Muscle of back (tissue), 13 donors: ENCODE data around the gene NAMPT. TPM values are rescaled to one million over a fixed set of nuclear protein-coding genes. Genes with fewer than 3 reads are reported as not detected.
"Not testable (repeated sequence)": the region's sequence is repeated elsewhere in the genome, so short reads cannot be mapped to it uniquely, and the experiment has no call there.

Source experiments
- DNase-seq, 3 donors: peaks; one replicate each; pipeline versions ENCODE4 v3.0.0 to v3.0.0-alpha.2; 2013
- long read RNA-seq, 9 donors: transcript quantifications; one replicate each; lab custom pipeline, GENCODE V29; 2026
- polyA plus RNA-seq, 10 donors: library from polyadenylated mRNA; unstranded; fragments of 120-200 nt; gene quantifications; one replicate each; pipeline ENCODE4 v1.2.1, GENCODE V29; 2013; ENCODE audit not compliant: insufficient read length in 10 of 10

The NAMPT gene
- 10 to 100 TPM; 17.7 to 27.3 (median 21.2) TPM for polyA plus RNA-seq
- long read RNA-seq, donor 1, full-length matches to known transcripts, result 4 of 4 reads
- long read RNA-seq, donor 1, partial matches to known transcripts, result 0 of 4 reads
- long read RNA-seq, donor 1, other reads (novel, unspliced or antisense), result 0 of 4 reads
- long read RNA-seq, donor 2, full-length matches to known transcripts, result 5 of 5 reads
- long read RNA-seq, donor 2, partial matches to known transcripts, result 0 of 5 reads
- long read RNA-seq, donor 2, other reads (novel, unspliced or antisense), result 0 of 5 reads
- long read RNA-seq, donor 3, result 0 reads
- long read RNA-seq, donor 4, full-length matches to known transcripts, result 2 of 2 reads
- long read RNA-seq, donor 4, partial matches to known transcripts, result 0 of 2 reads
- long read RNA-seq, donor 4, other reads (novel, unspliced or antisense), result 0 of 2 reads
- long read RNA-seq, donor 5, full-length matches to known transcripts, result 8 of 8 reads
- long read RNA-seq, donor 5, partial matches to known transcripts, result 0 of 8 reads
- long read RNA-seq, donor 5, other reads (novel, unspliced or antisense), result 0 of 8 reads
- long read RNA-seq, donor 6, full-length matches to known transcripts, result 3 of 3 reads
- long read RNA-seq, donor 6, partial matches to known transcripts, result 0 of 3 reads
- long read RNA-seq, donor 6, other reads (novel, unspliced or antisense), result 0 of 3 reads
- long read RNA-seq, donor 7, full-length matches to known transcripts, result 3 of 3 reads
- long read RNA-seq, donor 7, partial matches to known transcripts, result 0 of 3 reads
- long read RNA-seq, donor 7, other reads (novel, unspliced or antisense), result 0 of 3 reads
- long read RNA-seq, donor 8, full-length matches to known transcripts, result 5 of 5 reads
- long read RNA-seq, donor 8, partial matches to known transcripts, result 0 of 5 reads
- long read RNA-seq, donor 8, other reads (novel, unspliced or antisense), result 0 of 5 reads
- long read RNA-seq, donor 9, result 0 reads

GRCh38 chr7:106284714-106285050 lies at the start of gene NAMPT:
Gene NAMPT, minus strand, starts transcription at chr7:106284983. Its CDS starts 99 bp downstream, at chr7:106284884.
- no peak for DNase-seq

- DNase-seq, result peak in 1 of 3 donors; percentile 26
These were observed 47.4 kb upstream of the NAMPT start for GRCh38 chr7:106332201-106332600.

GRCh38 chr7:106331441-106332175 lies 46.8 kb upstream of the NAMPT start:
- no peak for DNase-seq

DNA sequence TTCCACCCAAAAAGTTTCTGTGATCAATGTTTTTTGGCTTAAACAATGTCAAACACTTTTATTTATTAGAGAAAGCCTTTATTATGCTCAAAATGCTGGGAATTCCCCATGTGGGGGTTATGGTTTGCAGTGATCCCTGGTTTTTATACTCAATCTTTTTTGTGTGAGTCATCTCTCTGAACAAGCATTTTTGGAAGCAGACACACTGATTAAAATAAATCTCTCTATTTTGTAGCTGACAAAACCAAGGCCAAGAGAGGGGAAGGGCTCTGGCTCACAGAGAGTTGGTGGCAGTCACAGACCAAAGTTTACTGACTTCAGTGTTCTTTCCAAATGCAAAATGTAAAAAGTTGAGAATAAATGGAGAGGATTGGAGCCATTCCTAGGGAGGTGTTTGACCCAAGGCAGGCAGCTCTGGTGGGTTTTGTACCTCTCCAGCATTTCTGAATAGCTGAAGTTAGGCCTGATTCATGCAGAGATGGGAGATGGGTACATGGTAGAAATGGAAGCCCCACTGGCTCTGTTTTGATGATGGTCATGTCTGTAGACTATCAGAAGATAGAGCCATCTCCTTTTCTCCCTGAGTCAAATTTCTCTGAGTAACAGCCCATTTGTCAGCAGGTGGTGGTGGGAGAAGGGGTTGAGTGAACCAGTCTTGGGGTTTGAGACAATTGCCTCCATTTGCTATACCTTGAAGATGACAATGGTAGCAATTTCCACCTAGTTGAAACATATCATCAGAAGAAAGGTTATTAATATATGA lies 45.4 kb upstream of the NAMPT start:
- DNase-seq, result peak in 1 of 3 donors; percentile 44

- no peak for DNase-seq
These were observed 44.6 kb upstream of the NAMPT start for GRCh38 chr7:106329408-106329807.

GRCh38 chr7:106327538-106328481 lies 43.0 kb upstream of the NAMPT start:
- no peak for DNase-seq

- no peak for DNase-seq
These were observed 42.1 kb upstream of the NAMPT start for GRCh38 chr7:106326594-106327537.

DNA sequence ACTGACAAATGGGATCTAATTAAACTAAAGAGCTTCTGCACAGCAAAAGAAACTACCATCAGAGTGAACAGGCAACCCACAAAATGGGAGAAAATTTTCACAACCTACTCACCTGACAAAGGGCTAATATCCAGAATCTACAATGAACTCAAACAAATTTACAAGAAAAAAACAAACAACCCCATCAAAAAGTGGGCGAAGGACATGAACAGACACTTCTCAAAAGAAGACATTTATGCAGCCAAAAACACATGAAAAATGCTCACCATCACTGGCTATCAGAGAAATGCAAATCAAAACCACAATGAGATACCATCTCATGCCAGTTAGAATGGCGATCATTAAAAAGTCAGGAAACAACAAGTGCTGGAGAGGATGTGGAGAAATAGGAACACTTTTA lies 39.7 kb upstream of the NAMPT start:
- not testable (repeated sequence) for DNase-seq

- DNase-seq, result not testable (repeated sequence)
These were observed 35.5 kb upstream of the NAMPT start for GRCh38 chr7:106320254-106320770.

GRCh38 chr7:106318482-106318881 lies 33.7 kb upstream of the NAMPT start:
- DNase-seq, result no peak

DNA sequence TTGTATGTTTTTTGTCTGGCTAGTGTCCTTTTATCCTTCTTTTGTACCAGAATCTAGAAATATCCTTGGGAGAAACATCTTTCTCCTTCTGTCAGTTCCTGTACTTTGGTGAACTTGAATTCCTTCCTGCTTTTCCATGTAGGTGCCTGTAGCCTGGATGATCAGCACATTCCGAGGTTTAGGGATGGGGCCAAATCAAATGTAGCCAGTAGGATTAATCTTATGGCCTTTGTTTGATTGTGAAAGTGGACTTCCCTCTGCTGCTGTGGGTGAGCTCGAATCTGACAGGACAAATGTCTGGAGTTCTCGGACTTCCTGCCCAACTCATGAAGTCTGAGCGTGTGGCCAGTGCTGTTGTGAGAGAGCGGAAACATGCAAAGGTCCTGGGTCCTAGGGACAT lies 33.2 kb upstream of the NAMPT start:
- DNase-seq, result no peak

DNA sequence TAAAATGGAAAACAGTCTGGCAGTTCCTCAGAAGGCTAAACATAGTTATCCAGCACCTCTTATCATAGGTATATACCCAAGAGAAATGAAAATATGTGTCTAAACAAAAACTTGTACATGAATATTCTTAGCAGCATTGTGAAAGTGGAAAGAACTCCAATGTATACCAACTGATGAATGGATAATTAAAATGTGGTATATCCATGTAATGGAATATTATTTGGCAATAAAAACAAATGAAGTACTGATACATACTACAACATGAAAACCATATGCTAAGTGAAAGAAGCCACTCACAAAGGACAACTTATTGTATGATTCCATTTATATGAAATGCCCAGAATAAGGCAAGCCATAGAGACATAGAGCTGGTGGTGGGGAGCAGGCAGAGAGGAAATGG lies 32.2 kb upstream of the NAMPT start:
- DNase-seq, result no peak

DNA sequence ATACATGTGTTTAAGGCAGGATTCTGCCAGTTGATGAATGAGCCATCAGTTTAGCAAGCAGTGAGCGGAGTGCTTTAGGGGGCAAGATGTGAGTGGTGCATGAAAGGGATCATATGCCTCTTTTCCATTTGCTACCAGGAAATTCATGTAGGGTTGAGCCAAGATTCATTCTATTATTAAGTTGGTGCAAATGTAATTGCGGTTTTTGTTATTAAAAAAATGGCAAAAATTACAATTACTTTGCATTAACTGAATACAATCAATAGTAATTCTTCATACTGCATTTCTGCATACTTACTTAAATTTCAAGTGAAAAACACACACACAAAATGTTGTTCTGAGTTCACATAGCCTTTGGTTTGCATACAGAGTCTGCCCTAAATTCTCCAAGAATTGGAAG lies 30.1 kb upstream of the NAMPT start:
- DNase-seq, result no peak

GRCh38 chr7:106313966-106314365 lies 29.2 kb upstream of the NAMPT start:
- DNase-seq, result peak in 2 of 3 donors; percentile 1 to 5

DNA sequence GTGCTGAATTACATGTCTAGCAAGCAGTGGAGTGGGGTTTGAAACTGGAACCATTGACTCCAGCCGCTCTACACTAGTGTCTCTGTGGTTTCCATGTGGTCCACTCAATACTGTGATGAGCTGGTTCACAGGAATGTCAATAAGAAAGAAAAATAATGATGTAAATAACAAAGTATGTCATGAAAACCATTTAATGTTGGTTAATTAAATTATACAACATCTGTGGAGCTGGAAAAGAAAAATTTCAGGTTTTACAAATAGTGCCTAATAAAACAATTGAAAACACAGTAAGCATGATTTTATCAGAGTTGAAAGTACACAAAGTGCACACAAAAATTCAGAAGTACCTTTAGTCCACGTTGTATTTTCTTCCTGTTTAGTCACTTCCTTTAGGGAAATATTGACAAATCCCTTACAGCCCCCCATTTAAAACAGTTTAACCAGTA lies 28.7 kb upstream of the NAMPT start:
- DNase-seq, result peak in 1 of 3 donors; percentile 40

GRCh38 chr7:106312906-106313305 lies 28.1 kb upstream of the NAMPT start:
- DNase-seq, result no peak

DNA sequence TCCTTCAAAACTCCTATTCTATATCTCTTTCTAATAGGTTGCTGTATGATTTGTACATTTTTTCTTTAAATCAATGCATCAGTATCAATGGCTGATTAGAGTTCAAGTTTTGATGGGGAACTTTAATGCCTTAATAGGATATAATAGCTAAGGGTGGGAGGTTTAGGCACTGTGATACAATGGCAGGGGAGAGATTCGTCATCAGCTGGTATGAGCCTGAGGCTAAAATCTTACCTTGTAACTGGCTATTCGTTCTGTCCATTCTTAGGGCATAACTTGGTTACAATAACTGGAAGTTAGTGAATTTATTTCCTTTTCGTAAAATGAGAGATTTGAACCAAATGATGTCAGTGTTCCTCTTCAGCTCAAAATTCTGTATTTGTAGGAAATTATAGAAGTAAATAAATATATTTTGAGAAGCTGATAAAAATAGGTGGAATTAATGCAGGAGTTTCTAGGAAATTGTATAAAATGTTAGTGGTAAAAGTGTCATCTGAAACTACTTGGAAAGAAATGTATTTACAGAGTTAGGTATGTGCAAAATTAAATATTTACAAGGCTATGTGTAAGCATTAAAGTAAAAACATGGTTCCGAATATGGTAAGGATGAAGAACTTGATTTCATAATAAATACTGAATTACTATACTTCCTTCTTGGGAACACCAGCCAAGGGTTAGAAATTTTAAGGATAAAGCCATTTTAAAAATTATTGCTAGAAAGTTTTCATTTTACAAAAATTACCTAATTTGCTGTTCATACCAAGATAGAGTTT lies 27.5 kb upstream of the NAMPT start:
- no peak for DNase-seq

- no peak for DNase-seq
These were observed 24.6 kb upstream of the NAMPT start for GRCh38 chr7:106309362-106309761.
